ENCODE results near the gene PAQR5.

DNA sequence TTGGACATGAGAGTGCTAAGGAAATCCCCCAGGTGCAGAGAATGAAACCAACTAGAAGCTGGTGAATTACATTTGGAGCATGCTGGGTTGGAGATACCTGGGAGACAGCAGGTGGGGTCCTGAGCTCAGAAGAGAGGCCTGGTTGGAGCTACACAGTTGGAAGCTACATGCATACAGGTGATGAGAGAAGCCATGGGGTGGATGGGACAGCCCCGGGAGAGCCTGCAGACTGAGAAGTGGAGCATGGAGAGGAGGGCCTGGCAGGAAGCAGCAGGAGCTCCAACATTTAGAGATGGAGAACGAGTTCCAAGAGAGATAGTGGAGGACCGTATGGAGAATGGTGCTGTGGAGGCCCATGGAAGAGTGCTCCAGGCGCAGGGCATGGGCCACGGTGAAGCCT, 10.2 kb downstream of the PAQR5 start:
- TF ChIP-seq POLR2A (IDR thresholded peaks at IDR 0.05) = no peak
- TF ChIP-seq, protein P1, sequence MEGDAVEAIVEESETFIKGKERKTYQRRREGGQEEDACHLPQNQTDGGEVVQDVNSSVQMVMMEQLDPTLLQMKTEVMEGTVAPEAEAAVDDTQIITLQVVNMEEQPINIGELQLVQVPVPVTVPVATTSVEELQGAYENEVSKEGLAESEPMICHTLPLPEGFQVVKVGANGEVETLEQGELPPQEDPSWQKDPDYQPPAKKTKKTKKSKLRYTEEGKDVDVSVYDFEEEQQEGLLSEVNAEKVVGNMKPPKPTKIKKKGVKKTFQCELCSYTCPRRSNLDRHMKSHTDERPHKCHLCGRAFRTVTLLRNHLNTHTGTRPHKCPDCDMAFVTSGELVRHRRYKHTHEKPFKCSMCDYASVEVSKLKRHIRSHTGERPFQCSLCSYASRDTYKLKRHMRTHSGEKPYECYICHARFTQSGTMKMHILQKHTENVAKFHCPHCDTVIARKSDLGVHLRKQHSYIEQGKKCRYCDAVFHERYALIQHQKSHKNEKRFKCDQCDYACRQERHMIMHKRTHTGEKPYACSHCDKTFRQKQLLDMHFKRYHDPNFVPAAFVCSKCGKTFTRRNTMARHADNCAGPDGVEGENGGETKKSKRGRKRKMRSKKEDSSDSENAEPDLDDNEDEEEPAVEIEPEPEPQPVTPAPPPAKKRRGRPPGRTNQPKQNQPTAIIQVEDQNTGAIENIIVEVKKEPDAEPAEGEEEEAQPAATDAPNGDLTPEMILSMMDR (IDR thresholded peaks at IDR 0.05) = no peak

All from lower leg skin (tissue), 3 donors.